Transverse colon (tissue), 4 donors: ENCODE data around the gene SETD3.

Experiments used
- POLR2A ChIP-seq: fragments of 450-650 bp; IDR thresholded peaks from one replicate; pipeline ENCODE4 v1.6.1; 2016; ENCODE audit warnings: antibody characterized with exemption, mild to moderate bottlenecking, moderate library complexity
- POLR2AphosphoS5 ChIP-seq, 3 donors: sonication (generic); formaldehyde crosslinking; IDR thresholded peaks; one replicate each; pipeline ENCODE4 v1.6.1; 2016; ENCODE audit warnings: antibody characterized with exemption in 3 of 3
- TF ChIP-seq, protein P1 (sequence below), 5 experiments: fragments of 200-600 bp in 3 of 5; fragments of 450-650 bp in 2 of 5; sonication (generic) in 3 of 5; IDR thresholded peaks; 1 replicate in 2 of 5; 2 replicates in 3 of 5; pipeline ENCODE4 v1.5.1; 2016 to 2017; ENCODE audit warnings: antibody characterized with exemption in 5 of 5, inconsistent platforms in 3 of 5, mild to moderate bottlenecking in 2 of 5, moderate library complexity in 1 of 5

DNA sequence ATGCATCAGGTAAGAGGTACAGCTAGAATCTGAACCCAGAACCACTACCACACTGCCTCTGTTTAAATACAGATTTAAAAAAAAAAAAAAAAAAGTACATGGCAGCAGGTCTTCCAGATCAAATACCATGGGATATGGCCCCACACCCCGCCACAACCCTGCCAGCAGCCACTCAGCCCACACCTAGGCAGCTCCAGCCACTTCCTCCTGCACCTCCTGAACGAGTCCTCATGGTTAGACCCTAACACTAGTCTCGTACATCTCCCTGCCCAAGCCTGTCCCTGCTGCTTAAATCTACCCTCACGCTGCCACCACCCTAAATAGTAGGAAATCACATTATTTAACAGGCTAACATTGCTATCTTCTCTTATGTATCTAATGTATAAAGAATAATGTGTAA lies 12.6 kb downstream of the SETD3 start:
- TF ChIP-seq POLR2AphosphoS5 (IDR thresholded peaks at IDR 0.05) (no peak), POLR2A (no peak)
- TF ChIP-seq, protein P1, sequence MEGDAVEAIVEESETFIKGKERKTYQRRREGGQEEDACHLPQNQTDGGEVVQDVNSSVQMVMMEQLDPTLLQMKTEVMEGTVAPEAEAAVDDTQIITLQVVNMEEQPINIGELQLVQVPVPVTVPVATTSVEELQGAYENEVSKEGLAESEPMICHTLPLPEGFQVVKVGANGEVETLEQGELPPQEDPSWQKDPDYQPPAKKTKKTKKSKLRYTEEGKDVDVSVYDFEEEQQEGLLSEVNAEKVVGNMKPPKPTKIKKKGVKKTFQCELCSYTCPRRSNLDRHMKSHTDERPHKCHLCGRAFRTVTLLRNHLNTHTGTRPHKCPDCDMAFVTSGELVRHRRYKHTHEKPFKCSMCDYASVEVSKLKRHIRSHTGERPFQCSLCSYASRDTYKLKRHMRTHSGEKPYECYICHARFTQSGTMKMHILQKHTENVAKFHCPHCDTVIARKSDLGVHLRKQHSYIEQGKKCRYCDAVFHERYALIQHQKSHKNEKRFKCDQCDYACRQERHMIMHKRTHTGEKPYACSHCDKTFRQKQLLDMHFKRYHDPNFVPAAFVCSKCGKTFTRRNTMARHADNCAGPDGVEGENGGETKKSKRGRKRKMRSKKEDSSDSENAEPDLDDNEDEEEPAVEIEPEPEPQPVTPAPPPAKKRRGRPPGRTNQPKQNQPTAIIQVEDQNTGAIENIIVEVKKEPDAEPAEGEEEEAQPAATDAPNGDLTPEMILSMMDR (IDR thresholded peaks at IDR 0.05): no peak
